Measurements from ENCODE around the gene PATZ1.

GRCh38 chr22:31302006-31302405, 44.1 kb downstream of the PATZ1 start:
- TF ChIP-seq CTCF (IDR thresholded peaks at IDR 0.05) (no peak), EP300 (IDR thresholded peaks at IDR 0.05) (no peak)

Measured in tibial nerve (tissue), 4 donors.